Mesothelial cell of epicardium (in vitro differentiated cells): ENCODE data around the gene POLDIP3. TPM values are rescaled to one million over a fixed set of nuclear protein-coding genes. Genes with fewer than 3 reads are reported as not detected.
"Not testable (repeated sequence)": the region's sequence is repeated elsewhere in the genome, so short reads cannot be mapped to it uniquely, and the experiment has no call there.

Experiments
- DNase-seq, 2 experiments: peaks; one replicate each; pipeline ENCODE4 v3.0.0; 2021; ENCODE audit warnings: low spot score in 2 of 2; ENCODE audit not compliant: unreplicated experiment in 2 of 2
- H3K27ac Mint-ChIP-seq: 2 replicates; pipeline ENCODE4 v1.8.0; 2021; ENCODE audit warnings: mixed read lengths
- H3K27me3 Mint-ChIP-seq: 2 replicates; pipeline ENCODE4 v1.8.0; 2021; ENCODE audit warnings: low read depth, mixed read lengths
- H3K36me3 Mint-ChIP-seq: 2 replicates; pipeline ENCODE4 v1.8.0; 2021; ENCODE audit warnings: mixed read lengths
- H3K4me1 Mint-ChIP-seq: 2 replicates; pipeline ENCODE4 v1.8.0; 2021; ENCODE audit warnings: mixed read lengths
- H3K4me3 Mint-ChIP-seq: 2 replicates; pipeline ENCODE4 v1.8.0; 2021; ENCODE audit warnings: mild to moderate bottlenecking, moderate library complexity, mixed read lengths
- H3K9me3 Mint-ChIP-seq: 2 replicates; pipeline ENCODE4 v1.8.0; 2021; ENCODE audit warnings: mixed read lengths
- CTCF ChIP-seq: fragments of 200-600 bp; sonication (generic); IDR thresholded peaks from one replicate; pipeline ENCODE4 v1.5.0; 2021; ENCODE audit warnings: antibody characterized with exemption; ENCODE audit not compliant: unreplicated experiment
- total RNA-seq: library from RNA; stranded (reverse); gene quantifications from 3 replicates; pipeline ENCODE4 v1.2.1, GENCODE V29; 2021

The POLDIP3 gene
- total RNA-seq, 1 donor from 2014 or later, result 87.2 TPM

DNA sequence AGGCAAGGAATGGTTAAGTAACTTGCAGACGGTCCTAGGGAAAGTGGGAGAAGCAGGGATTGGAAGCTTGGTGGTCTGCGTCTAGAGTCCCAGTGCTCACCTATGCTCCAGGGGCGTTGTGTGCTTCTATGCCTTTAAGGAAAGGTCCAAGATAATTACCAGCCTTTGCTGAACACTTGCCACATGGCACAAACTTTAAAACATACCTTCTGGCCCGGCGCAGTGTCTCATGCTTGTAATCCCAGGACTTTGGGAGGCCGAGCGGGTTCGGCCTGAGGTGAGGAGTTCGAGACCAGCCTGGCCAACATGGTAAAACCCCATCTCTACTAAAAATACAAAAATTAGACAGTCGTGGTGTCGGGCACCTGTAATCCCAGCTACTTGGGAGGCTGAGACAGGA lies 2.3 kb downstream of the POLDIP3 start:
- Mint-ChIP-seq H3K9me3 (no peaks in the 10 kb centered on the region), H3K27me3 (no peaks in the 10 kb centered on the region), H3K36me3 (peaks cover 10% of the 10 kb centered on the region), H3K4me1 (peaks cover 54% of the 10 kb centered on the region), H3K27ac (peak overlapping the region; percentile 98), H3K4me3 (peak overlapping the region; percentile 31)
- TF ChIP-seq CTCF, result no peak
- DNase-seq, result no peak

DNA sequence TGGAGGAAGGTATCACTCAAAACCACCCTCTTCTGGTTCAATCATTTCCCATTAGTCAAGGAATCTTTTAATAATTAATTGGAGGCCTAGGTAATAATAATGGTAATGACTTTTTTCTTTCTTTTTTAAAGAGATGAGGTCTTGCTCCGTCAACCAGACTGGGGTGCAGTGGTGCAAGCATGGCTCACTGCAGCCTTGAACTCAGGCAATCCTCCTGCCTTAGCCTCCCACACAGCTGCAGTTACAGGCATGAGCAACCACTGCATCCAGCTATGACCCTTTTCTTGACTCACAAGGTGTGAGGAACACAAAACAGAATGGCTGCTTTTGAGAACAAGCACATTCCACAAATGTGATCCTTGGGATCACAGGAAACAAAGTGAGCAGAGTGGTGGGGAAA lies 3.6 kb downstream of the POLDIP3 start:
- Mint-ChIP-seq H3K4me3 (no peak overlapping the region), H3K4me1 (peaks cover 52% of the 10 kb centered on the region), H3K27me3 (no peaks in the 10 kb centered on the region), H3K27ac (no peak overlapping the region), H3K9me3 (peaks cover 3% of the 10 kb centered on the region), H3K36me3 (peaks cover 16% of the 10 kb centered on the region)
- DNase-seq, result no peak
- TF ChIP-seq CTCF, result no peak

- DNase-seq, result no peak
- H3K4me3 Mint-ChIP-seq, result no peak overlapping the region
- peaks cover 3% of the 10 kb centered on the region for H3K9me3 Mint-ChIP-seq
- H3K4me1 Mint-ChIP-seq, result peaks cover 46% of the 10 kb centered on the region
- peak overlapping the region; percentile 70 for H3K27ac Mint-ChIP-seq
- H3K36me3 Mint-ChIP-seq, result peaks cover 16% of the 10 kb centered on the region
- no peak for TF ChIP-seq CTCF
- no peaks in the 10 kb centered on the region for H3K27me3 Mint-ChIP-seq
These were observed 4.5 kb downstream of the POLDIP3 start for GRCh38 chr22:42610186-42610585.

GRCh38 chr22:42608823-42609361 lies 5.8 kb downstream of the POLDIP3 start:
- Mint-ChIP-seq H3K36me3 (peaks cover 16% of the 10 kb centered on the region), H3K9me3 (peaks cover 3% of the 10 kb centered on the region), H3K27me3 (no peaks in the 10 kb centered on the region), H3K4me1 (peaks cover 44% of the 10 kb centered on the region), H3K4me3 (no peak overlapping the region), H3K27ac (peak overlapping the region; percentile 91)
- no peak for DNase-seq
- TF ChIP-seq CTCF, result no peak

GRCh38 chr22:42608136-42608822 lies 6.4 kb downstream of the POLDIP3 start:
- Mint-ChIP-seq H3K27me3 (no peaks in the 10 kb centered on the region), H3K4me1 (peaks cover 40% of the 10 kb centered on the region), H3K4me3 (no peak overlapping the region), H3K36me3 (peaks cover 16% of the 10 kb centered on the region), H3K27ac (peak overlapping the region; percentile 91), H3K9me3 (peaks cover 3% of the 10 kb centered on the region)
- DNase-seq, result no peak
- TF ChIP-seq CTCF, result no peak

GRCh38 chr22:42607641-42608040 lies 7.0 kb downstream of the POLDIP3 start:
- not testable (repeated sequence) for H3K27me3 Mint-ChIP-seq, H3K27ac Mint-ChIP-seq
- peaks cover 20% of the 10 kb centered on the region for H3K36me3 Mint-ChIP-seq

More at GRCh38 chr22:42607641-42608040, 7.0 kb downstream of the POLDIP3 start:
- H3K4me1 Mint-ChIP-seq, result peaks cover 34% of the 10 kb centered on the region
- H3K9me3 Mint-ChIP-seq, DNase-seq, H3K4me3 Mint-ChIP-seq: not testable (repeated sequence)
